Upper lobe of left lung (tissue), 4 donors: ENCODE results near the gene OSBPL5.

Source experiments
- CTCF ChIP-seq, 6 experiments: fragments of 450-650 bp in 4 of 6; fragments of 200-600 bp in 2 of 6; sonication (generic) in 2 of 6; IDR thresholded peaks; one replicate each; pipeline ENCODE4 v1.5.1; 2016 to 2019; ENCODE audit warnings: antibody characterized with exemption in 6 of 6
- POLR2A ChIP-seq, 4 donors: fragments of 450-650 bp; IDR thresholded peaks; one replicate each; pipeline ENCODE4 v1.5.1; 2016 to 2017; ENCODE audit warnings: antibody characterized with exemption in 4 of 4, mild to moderate bottlenecking in 2 of 4

DNA sequence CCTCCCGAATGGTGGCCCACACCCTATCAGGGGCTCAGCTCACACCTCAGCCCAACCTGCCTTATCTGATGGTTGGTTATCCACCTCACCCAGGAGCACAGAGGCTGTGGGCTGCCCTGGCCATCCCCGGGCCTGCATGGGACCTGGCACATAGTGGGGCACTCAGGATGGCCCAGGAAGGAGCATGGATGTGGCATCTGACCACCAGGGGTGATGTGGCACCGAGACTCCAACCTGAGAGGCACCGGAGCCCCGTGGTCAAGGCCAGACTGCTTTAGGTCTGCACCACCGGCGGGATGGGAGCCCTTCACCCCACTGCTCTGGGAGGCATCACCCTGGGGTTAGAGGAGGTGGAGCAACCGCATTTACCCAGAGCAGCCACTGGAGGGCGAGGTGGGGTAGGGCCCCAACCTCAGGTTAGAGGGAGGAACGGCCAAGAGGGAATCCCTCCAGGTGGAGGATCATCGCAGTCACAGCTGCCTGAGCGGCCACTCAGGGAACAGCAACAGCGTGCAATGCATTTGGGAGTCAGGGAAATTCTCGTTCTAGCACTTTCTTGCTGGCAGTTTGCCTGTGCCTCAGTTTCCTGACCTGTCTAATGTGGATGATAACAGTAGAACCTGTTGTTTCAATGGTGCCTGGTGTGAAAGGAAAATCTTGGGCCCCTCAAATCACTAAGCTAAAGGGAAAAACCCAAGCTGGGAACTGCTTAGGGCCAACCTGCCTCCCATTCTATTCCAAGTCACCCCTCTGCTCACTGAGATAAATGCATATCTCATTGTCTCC, 55.0 kb downstream of the OSBPL5 start:
- peak; percentile 67 to 86 (median 80) for TF ChIP-seq CTCF (IDR thresholded peaks at IDR 0.05)
- TF ChIP-seq POLR2A (IDR thresholded peaks at IDR 0.05) = no peak
